WI38 (cell line): ENCODE results near the gene NRP2.

ENCODE experiments used
- H3K4me3 ChIP-seq: 2 replicates; pipeline ENCODE4 v1.5.1; 2011; ENCODE audit warnings: low read depth, mild to moderate bottlenecking, control low read depth, low read length
- TF ChIP-seq, protein P1 (sequence below): IDR thresholded peaks from 2 replicates; pipeline ENCODE4 v1.5.1; 2012; ENCODE audit warnings: low read depth, mild to moderate bottlenecking, control low read depth, low read length

The NRP2 gene

DNA sequence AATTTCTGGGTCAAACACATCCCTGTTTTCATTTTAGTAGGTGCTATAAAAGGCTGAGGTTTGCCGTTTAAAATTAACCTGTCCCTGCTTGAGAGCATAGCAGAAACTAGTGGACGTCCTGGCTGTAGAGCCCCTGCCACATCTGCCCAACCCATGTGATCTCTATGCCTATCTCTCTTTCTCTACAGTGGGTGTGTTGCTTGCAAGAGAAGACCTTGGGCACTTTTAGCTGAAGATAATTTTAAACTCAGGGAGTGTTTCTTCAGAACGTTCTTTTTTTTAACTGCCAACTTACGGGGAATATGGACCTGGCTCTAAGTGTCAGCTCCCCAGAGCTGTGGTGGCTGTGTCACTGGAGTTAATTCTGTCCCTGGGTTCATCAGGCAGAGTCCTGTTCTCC, 100.6 kb downstream of the NRP2 start:
- no peak overlapping the region for H3K4me3 ChIP-seq
- TF ChIP-seq, protein P1, sequence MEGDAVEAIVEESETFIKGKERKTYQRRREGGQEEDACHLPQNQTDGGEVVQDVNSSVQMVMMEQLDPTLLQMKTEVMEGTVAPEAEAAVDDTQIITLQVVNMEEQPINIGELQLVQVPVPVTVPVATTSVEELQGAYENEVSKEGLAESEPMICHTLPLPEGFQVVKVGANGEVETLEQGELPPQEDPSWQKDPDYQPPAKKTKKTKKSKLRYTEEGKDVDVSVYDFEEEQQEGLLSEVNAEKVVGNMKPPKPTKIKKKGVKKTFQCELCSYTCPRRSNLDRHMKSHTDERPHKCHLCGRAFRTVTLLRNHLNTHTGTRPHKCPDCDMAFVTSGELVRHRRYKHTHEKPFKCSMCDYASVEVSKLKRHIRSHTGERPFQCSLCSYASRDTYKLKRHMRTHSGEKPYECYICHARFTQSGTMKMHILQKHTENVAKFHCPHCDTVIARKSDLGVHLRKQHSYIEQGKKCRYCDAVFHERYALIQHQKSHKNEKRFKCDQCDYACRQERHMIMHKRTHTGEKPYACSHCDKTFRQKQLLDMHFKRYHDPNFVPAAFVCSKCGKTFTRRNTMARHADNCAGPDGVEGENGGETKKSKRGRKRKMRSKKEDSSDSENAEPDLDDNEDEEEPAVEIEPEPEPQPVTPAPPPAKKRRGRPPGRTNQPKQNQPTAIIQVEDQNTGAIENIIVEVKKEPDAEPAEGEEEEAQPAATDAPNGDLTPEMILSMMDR, result no peak

DNA sequence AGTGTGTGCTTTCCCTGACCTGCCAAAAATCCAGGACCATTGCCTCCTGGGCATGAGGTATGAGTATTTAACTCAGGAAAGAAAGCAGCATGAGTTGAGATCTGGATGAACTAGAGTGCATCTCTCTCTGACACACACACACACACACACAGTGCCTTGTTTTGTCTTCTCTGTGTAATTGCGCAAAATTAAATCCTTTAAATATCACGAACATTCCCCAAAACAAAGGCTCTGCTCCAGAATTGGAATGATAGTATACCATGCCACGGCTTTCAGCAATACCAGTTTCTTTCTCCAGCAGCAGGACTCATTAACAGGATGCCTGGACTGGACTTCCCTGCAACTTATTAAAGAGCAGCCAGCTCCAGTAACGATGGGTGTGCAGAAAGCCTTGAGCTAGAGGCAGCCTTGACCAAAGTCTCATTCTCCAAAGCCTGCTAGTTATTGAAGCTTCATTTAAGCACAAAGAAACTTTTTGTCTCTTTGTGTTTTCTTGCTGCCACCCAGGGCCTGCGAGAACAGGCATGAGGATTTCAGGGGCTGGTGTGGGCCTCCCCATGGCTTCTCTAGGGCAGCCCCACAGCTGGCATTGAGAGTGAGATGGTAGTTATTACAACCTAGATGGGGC, 101.7 kb downstream of the NRP2 start:
- TF ChIP-seq, protein P1, result no peak
- no peak overlapping the region for H3K4me3 ChIP-seq

DNA sequence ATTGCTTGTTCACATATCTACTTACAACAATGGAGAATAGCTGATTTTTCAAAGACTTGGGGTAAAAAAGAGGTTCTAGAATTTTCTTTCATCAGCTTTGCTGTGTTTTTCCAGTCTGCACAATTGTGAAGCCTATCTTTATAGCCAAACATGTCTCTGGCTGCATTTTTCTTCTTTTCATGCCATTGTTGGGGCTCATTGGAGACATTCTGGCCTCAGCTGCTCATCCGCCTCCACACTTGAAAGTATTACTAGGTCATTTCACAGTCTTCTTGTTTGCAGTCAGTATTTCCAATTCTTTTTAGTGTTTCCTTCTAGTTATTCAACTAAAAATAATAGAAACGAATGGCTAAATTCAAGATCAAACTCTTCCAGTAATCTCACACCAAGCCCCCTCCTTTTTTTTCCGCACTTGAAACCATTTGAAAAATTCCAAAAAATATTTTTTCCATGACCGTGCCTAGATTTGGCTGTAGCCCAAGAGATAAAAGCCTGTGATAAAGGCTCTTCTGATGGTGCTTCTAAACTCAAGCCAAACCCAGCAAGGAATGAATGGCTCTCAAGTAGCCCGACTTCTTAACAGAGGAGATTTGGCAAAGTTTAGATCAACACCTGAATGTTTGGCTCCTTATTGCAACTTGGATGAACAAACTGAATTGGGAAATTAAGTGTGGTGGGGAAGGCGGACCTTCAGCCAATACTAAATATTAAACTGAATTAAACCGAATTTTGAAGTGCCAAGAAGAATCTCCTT, 103.4 kb downstream of the NRP2 start:
- TF ChIP-seq, protein P1, result no peak
- no peak overlapping the region for H3K4me3 ChIP-seq

GRCh38 chr2:205786976-205787375, 104.7 kb downstream of the NRP2 start:
- H3K4me3 ChIP-seq, result no peak overlapping the region
- TF ChIP-seq, protein P1, result no peak

GRCh38 chr2:205787761-205788160, 105.5 kb downstream of the NRP2 start:
- TF ChIP-seq, protein P1, result no peak
- H3K4me3 ChIP-seq, result no peak overlapping the region

DNA sequence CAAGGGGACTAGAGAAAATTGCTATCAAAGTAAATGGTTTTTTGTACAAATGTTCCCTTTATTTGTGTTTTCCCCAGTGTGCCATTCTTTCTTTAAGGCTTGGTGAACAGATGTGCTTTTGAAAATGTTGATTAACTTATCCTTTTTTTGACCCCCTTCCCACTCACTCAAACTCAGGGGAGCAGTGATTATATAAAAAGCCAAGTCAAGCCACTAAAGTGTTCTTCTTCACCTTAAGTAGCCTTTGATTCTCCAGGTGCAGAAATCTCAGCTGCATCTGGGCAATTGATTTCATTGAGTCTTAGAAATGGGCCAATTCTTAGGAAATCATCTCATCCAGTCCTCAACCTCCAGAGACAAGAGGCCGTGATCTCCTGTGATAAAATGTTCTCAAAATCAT, 107.6 kb downstream of the NRP2 start:
- TF ChIP-seq, protein P1, result no peak
- H3K4me3 ChIP-seq, result no peak overlapping the region

DNA sequence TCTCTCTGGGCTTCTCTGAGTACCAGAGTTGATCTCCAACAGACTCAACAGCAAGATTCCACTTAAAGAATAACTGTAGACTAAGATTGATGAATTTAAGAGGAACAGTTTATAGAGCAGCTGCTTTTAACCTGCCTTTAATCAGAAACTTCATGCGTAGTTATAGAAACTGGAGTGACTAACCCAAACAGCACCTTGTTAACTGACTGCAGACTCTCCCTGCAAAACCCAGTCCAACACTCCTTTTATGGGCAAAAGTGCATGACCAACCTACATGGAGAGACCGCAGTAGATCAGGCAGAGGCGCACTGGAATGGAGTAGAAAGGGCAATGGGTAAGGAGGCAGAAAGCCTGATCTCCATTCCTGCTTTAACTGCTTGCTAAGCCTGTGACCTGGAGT, 110.6 kb downstream of the NRP2 start:
- H3K4me3 ChIP-seq, result no peak overlapping the region
- TF ChIP-seq, protein P1, result no peak
